ENCODE results near the gene PDE4D.

Gene PDE4D

DNA sequence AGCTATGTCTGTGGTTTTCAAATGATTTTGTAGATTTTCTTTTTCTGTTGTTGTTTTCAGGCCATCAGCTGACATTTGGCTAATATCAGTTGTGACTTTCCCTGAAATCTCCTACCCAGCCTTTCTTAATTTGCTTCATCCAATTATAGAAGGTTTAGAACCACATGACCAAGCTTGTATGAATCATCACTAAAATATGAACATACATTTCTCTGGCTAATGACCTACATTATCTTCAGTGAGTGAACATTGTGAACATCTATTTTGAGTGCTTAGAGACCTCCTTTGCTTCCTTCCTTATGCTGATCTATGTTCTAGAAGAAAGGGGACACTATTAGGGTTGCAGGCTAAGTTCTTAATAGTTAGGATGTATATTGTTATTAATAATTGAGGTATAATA lies 778.2 kb downstream of the PDE4D start:
- no peak for DNase-seq
- Histone ChIP-seq H3K4me3 (no peak overlapping the region), H3K4me1 (peaks cover 0 to 16% (median 0%) of the 10 kb centered on the region in 4 donors), H3K36me3 (no peaks in the 10 kb centered on the region), H3K27ac (no peak overlapping the region), H3K9me3 (no peaks in the 10 kb centered on the region), H3K27me3 (no peaks in the 10 kb centered on the region)
- intact Hi-C loops (cut with DNase I; ENCODE audit: low total_unique reads), result no loop called here
- TF ChIP-seq, protein P1, sequence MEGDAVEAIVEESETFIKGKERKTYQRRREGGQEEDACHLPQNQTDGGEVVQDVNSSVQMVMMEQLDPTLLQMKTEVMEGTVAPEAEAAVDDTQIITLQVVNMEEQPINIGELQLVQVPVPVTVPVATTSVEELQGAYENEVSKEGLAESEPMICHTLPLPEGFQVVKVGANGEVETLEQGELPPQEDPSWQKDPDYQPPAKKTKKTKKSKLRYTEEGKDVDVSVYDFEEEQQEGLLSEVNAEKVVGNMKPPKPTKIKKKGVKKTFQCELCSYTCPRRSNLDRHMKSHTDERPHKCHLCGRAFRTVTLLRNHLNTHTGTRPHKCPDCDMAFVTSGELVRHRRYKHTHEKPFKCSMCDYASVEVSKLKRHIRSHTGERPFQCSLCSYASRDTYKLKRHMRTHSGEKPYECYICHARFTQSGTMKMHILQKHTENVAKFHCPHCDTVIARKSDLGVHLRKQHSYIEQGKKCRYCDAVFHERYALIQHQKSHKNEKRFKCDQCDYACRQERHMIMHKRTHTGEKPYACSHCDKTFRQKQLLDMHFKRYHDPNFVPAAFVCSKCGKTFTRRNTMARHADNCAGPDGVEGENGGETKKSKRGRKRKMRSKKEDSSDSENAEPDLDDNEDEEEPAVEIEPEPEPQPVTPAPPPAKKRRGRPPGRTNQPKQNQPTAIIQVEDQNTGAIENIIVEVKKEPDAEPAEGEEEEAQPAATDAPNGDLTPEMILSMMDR (IDR thresholded peaks at IDR 0.05), result no peak

DNA sequence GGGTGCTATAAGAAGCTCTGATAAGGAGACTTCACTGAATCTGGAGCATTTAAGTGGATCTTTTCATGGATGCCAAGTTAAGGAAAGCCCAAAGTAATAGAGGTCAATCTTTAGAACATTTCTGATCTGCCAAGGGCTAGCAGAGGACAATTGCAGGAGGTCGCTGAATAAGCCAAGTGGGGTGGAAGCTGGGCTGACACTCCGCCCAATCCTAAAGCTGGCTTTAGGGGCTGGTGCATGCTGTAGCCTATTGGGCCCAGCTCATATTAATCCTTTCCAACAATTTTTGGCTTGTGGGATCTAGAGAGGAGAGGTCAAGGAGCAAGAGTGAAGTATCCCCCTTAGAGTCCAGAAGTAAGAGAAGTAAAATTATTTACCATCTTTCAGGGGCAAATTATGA lies 784.1 kb downstream of the PDE4D start:
- Histone ChIP-seq H3K27me3 (no peaks in the 10 kb centered on the region), H3K36me3 (no peaks in the 10 kb centered on the region), H3K4me3 (no peak overlapping the region), H3K9me3 (no peaks in the 10 kb centered on the region), H3K27ac (no peak overlapping the region), H3K4me1 (peaks cover 0 to 25% (median 6%) of the 10 kb centered on the region in 4 donors)
- no peak for DNase-seq
- TF ChIP-seq, protein P1 (IDR thresholded peaks at IDR 0.05), result no peak
- intact Hi-C loops (cut with DNase I; ENCODE audit: low total_unique reads), result no loop called here

DNA sequence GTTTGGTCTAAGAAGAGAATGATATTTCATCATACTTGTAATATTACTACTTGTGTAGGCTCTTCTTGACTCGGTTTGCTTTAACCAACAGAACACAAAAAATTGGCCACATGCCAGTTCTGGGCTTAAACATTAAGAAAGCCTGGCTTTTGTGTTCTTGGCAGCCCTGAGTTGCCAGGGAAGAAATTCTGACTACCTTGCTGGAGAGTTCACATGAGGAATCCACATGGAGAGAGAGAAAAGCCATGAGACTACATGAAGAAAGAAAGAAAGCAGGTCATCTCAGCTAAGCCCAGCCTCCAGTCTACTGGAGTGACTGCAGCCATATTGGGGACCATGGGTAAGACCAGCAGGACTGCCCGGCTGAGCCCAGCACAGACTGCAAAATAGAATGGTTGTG lies 785.8 kb downstream of the PDE4D start:
- TF ChIP-seq, protein P1 (IDR thresholded peaks at IDR 0.05), result no peak
- intact Hi-C loops (cut with DNase I; ENCODE audit: low total_unique reads), result no loop called here

DNA sequence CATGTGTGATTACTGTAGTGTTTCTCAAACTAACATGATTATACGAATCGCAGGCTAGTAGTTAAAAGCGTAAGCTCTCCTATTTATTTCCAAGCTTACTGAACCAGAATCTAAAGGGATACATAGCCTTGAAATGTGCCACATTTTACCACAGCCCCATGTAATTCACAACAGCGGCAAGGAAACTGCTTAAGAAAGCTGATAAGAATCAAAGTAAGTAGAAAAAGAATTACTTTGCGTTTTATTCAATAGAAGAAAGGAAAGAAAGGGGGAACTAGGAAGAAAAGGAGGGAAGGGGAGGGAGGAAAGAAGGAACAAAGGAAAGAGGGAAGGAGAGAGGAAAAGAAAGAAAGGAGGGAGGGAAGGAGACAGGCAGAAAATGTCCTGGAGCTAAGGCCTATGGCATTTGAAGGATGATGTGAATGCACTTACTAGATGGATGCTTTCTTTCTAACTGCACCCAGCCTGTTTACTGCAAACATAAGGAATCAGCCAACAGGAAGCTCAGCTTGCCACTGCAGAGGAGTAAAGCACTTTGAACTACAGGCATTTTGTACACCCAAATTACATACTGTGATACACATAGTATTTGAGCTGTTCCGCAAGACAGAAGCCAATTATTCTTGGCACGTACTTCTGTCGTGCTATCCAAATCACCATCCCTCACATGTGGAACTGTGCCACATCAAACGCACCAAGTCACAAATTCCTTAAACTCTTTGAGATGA lies 789.0 kb downstream of the PDE4D start:
- DNase-seq, result no peak
- intact Hi-C loops (cut with DNase I; ENCODE audit: low total_unique reads), result no loop called here
- Histone ChIP-seq H3K27ac (peak overlapping the region in 1 of 2 donors; percentile 22), H3K4me1 (peaks cover 0 to 28% (median 6%) of the 10 kb centered on the region in 4 donors), H3K9me3 (no peaks in the 10 kb centered on the region), H3K36me3 (no peaks in the 10 kb centered on the region), H3K27me3 (no peaks in the 10 kb centered on the region), H3K4me3 (no peak overlapping the region)
- TF ChIP-seq, protein P1 (IDR thresholded peaks at IDR 0.05), result no peak

More for the DNA sequence above, 785.8 kb downstream of the PDE4D start:
- peak overlapping the region in 1 of 2 donors; percentile 8 for H3K27ac ChIP-seq
- H3K9me3 ChIP-seq, result no peaks in the 10 kb centered on the region
- H3K4me3 ChIP-seq, result no peak overlapping the region
- no peaks in the 10 kb centered on the region for H3K27me3 ChIP-seq
- no peak for DNase-seq
- peaks cover 0 to 28% (median 6%) of the 10 kb centered on the region in 4 donors for H3K4me1 ChIP-seq
- H3K36me3 ChIP-seq, result no peaks in the 10 kb centered on the region

DNA sequence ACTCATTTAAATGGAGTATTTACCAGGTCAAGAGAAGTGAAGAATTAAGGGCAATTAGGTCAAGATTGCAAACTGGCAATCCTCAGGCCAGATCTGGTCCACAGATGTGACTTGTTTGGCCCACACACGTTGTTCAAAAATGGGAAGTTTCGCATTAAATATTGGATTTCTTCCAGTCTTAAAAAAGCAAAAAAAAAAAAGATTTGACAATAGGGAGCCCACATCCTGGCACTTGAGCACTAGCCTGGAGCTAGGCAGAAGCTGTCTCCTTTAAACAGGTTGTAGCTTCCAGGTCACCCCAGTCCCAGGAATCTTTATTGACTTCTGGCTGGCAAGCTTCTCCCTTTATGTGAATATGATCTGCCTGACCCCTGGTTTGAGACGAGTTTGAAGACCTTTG lies 790.2 kb downstream of the PDE4D start:
- Histone ChIP-seq H3K4me3 (no peak overlapping the region), H3K4me1 (peaks cover 0 to 27% (median 6%) of the 10 kb centered on the region in 4 donors), H3K36me3 (no peaks in the 10 kb centered on the region), H3K27ac (no peak overlapping the region), H3K9me3 (no peaks in the 10 kb centered on the region), H3K27me3 (no peaks in the 10 kb centered on the region)
- intact Hi-C loops (cut with DNase I; ENCODE audit: low total_unique reads), result no loop called here
- TF ChIP-seq, protein P1 (IDR thresholded peaks at IDR 0.05), result no peak
- DNase-seq, result no peak

Data from tibial artery (tissue), 4 donors.